PFSK-1 (cell line): ENCODE measurements around the gene ZDHHC8.

Source experiments
- POLR2AphosphoS5 ChIP-seq: IDR thresholded peaks from 2 replicates; pipeline ENCODE4 v1.6.1; 2012; ENCODE audit warnings: low read depth, mild to moderate bottlenecking, control low read depth, low read length, moderate library complexity
- TAF1 ChIP-seq: IDR thresholded peaks from 2 replicates; pipeline ENCODE4 v1.6.1; 2012; ENCODE audit warnings: low read length, control low read depth, borderline replicate concordance; ENCODE audit not compliant: insufficient read depth

DNA sequence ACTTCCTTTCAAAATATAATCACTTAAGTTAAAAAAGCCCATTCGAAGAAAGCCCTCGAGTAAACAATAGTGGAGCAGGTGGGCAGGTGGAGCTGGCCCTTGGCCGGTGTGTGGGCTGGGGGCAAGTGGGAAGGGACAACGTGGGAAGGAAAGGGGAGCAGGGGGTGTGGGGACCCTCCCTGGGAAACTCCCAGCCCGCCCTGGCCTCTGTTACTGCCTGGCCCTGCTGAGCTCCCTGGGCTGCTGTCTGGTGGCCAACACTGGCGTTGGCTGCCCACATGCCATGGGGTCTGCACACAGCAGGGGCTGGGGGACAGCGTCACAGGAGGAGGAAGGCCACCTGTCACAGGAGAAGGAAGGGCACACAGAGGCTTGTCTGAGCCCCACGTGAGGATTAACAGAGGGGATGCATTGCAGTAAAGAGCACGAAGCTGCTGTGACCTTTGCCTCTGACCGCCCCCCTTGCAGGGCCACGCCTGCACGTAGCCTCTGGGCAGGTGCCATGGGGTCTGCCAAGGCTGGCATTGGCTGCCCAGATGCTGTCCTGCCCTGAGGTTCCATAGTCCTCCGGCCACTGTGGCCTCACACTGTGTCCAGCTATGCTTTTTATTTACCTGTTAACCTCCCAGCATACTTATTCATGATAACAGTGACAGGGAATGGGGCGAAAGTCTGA lies 55.4 kb downstream of the ZDHHC8 start:
- TF ChIP-seq TAF1 (no peak), POLR2AphosphoS5 (no peak)
